Activated CD4-positive, alpha-beta T cell treated with anti-CD3 and anti-CD28 coated beads, Interleukin-2, amount 50 U/mL, for 16 hours (primary cell): ENCODE measurements around the gene HHLA2.
"Not testable (repeated sequence)": the region's sequence is repeated elsewhere in the genome, so short reads cannot be mapped to it uniquely, and the experiment has no call there.

Source experiments
- DNase-seq: peaks from one replicate; pipeline ENCODE4 v3.0.0-alpha.2; 2020

HHLA2 gene, protein sequence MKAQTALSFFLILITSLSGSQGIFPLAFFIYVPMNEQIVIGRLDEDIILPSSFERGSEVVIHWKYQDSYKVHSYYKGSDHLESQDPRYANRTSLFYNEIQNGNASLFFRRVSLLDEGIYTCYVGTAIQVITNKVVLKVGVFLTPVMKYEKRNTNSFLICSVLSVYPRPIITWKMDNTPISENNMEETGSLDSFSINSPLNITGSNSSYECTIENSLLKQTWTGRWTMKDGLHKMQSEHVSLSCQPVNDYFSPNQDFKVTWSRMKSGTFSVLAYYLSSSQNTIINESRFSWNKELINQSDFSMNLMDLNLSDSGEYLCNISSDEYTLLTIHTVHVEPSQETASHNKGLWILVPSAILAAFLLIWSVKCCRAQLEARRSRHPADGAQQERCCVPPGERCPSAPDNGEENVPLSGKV

GRCh38 chr3:108296239-108296638 lies at the start of gene HHLA2:
Gene HHLA2, plus strand, starts transcription at chr3:108296548. Its CDS starts 55,266 bp downstream, at chr3:108351814.
- peak; percentile 89 for DNase-seq

DNA sequence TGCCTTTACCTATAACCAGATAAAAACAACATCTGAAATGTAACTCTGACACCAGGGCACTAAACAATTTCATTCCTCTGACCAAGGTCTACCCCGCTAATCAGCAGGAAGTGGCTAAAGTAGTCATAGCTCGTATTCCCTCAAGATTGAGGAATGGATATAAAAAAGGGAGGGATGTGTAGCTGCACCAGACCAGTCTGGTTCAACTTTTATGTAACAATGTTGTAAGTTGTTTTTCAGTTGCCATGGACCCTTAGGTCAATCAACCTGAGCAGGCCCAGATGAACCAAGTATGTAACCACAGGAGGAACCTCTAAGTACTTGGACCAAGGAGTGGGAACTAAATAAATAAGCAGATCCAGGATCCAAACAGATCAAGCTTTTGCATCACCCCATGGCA lies 45.7 kb upstream of the HHLA2 start:
- no peak for DNase-seq

DNA sequence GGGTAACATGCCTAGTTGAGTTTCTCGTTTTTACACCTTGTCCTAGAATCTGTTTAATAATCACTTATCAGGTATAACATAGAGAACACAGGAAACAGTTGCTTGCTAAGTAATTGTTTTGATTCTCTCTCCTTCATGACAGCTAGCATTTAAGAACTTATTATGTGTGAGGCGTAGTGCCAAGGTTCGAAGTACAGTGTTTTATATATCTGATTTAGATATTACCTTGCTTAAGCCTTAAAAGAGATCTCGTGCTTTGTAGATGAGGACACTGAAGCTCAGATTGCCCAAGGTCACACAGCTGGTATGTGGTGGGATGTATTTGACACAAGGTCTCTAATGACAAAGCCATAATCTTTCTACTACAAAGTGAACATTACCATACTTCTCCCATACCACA lies 45.1 kb upstream of the HHLA2 start:
- no peak for DNase-seq

GRCh38 chr3:108251844-108252243 lies 44.5 kb upstream of the HHLA2 start:
- no peak for DNase-seq

- DNase-seq: no peak
Observed at GRCh38 chr3:108255131-108255530, 41.2 kb upstream of the HHLA2 start.

DNA sequence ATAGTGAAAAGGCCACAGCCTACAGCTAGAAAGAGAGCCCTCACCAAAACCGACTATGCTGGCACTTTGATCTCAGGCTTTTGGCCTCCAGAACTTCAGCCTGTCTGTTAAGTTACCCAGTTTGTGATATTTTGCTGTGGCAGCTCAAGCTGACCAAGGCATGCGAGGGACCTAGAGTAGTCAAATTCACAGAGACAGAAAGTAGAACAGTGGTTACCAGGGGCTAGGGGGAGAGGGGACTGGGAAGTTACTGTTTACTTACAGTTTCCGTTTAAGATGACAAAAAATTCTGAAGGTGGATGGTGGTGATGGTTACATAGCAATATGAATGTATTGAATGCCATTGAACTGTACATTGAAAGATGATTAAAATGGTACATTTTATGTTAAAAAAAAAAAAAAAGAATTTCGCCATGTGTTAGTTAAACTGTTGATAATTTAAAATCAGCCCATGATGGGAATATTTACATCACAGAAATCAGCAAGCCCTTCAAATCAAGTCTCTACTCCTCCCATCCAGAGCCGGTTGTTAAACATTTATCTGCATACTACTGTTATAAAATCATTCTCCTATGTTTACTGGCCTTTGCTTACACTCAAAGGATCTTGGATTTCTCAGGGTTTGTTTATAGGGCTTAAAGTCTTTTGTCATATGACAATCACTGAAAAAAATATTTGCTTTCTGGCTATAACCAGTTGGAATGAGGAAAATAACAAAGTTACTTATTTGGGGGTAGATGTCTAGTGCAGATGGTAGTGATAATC lies 31.6 kb upstream of the HHLA2 start:
- not testable (repeated sequence) for DNase-seq

GRCh38 chr3:108268235-108268634 lies 28.1 kb upstream of the HHLA2 start:
- not testable (repeated sequence) for DNase-seq

DNA sequence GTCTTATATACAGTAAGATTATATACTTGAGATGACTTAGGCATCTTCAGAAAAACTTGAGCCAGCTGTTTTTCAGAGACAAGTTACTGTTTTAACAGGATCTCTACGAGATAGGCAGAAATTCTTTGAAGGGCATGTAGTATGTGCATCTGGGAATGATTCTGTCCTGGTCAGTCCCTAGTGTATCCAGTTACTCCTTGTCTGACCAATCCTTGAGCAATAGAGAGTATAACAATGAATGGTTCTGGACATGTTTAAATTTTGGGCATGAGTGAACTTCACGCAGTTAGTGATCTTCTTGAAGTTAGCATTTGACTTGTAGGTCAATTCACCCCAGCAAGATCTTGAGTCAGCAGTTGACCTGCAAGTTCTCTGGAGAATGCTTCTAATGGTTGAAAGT lies 24.7 kb upstream of the HHLA2 start:
- DNase-seq: no peak

DNA sequence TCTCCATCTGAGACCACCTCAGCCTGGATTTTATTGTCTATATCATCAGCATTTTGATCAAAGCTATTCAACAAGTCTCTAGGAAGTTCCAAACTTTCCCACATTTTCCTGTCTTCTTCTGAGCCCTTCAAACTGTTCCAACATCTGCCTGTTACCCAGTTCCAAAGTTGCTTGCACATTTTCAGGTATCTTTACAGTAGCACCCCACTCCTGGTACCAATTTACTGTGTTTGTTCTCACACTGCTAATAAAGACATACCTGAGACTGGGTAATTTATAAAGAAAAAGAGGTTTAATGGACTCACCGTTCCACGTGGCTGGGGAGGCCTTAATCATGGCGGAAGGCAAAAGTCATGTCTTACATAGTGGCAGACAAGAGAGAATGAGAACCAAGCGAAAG lies 17.3 kb upstream of the HHLA2 start:
- not testable (repeated sequence) for DNase-seq

DNA sequence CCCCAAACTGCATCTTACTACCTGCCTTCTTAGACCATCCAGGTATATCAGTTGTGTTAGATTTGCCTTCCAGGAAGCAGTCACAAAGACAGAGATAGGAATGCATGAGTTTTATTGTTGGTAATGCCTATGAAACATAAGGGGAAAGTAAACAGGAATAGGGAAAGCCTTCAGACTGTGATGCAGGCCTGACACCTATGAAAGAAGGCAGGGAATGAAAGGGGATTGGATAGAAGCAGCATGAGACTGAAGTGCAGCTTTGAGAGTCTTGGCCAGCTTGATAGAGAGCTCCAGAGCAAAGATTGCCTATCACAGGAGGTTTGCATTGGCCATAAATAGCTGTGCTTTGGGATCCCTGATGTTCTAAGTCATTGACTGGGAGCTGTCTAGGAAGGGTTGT lies 15.9 kb upstream of the HHLA2 start:
- no peak for DNase-seq

DNA sequence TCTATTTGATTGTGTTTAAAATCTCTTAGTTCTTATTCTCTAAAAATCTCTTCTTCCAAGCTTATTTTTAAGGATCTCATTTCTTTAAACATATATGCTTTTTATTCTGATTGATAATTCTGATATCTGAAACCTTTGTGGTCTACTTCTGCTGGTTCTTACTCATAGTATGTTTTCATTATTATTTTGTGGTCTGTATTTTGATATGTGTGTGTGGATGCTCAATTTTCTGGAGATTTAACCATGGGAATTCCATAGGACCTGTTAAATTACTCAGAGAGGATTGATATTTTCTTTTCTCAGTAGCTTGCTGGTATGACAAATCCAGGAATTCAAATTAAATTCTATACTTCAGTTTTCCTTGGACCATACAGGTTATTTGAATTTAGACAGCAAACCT lies 14.7 kb upstream of the HHLA2 start:
- DNase-seq: no peak

DNA sequence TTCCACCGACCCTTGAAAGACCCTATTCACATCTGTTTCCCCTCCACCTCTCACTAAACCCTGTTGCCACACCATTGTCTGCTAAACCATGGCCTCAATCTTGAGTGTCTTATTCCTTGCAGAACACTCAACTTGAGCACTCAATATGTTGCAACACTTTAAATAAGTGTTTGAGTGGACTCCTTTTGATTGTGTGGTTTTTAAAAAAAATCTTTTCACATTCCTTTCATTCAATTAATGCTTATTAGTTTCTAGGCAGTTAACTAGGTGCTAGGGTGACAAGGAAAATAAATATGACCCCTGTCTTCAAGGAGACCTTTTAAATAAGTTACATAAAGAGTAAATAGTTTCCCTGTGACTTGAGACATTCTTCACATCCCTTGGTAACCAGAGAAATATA lies 13.3 kb upstream of the HHLA2 start:
- DNase-seq: no peak

DNA sequence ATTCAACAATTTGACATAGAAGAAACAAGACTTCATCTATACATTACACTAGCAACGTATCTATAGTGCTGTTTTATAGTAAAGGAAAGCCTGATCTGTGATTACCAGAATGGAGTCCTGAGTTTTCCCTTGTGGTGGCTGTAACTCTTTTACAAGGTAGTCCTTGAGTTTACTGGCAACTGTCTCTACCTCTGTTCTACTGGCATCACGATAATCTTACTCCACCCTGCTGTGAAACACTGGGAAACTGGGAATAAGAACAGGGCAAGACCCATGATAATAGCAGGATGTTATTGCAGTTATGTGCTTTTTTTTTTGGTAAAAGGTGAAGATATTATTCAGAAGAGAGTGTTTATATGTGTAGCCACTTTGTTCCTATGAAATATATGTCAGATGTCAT lies 12.4 kb upstream of the HHLA2 start:
- no peak for DNase-seq

DNA sequence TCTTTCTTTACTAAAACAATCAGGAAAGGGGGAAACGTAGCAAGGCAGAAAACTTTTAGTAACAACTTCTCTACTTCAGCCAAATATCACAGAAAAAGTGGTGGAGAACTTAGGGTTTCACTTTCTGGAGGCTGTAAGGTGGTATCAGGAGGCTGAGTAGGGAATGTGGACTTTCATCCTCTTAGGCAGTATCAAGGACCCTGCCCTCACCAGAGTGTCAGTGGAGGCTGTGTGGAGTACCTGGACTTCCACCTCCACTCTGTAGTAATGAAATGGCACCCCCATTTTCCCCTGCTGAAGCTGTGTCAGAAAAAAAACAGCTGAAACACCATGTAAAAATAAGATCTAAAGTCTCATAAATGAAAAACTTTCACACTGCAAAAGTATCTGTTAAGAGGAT lies 11.2 kb upstream of the HHLA2 start:
- no peak for DNase-seq

- no peak for DNase-seq
Observed at GRCh38 chr3:108287146-108287545, 9.2 kb upstream of the HHLA2 start.

- DNase-seq: not testable (repeated sequence)
Observed at GRCh38 chr3:108288193-108288592, 8.2 kb upstream of the HHLA2 start.

GRCh38 chr3:108289159-108289558 lies 7.2 kb upstream of the HHLA2 start:
- no peak for DNase-seq

GRCh38 chr3:108292450-108292849 lies 3.9 kb upstream of the HHLA2 start:
- no peak for DNase-seq

GRCh38 chr3:108292905-108293328 lies 3.4 kb upstream of the HHLA2 start:
- peak; percentile 85 for DNase-seq

DNA sequence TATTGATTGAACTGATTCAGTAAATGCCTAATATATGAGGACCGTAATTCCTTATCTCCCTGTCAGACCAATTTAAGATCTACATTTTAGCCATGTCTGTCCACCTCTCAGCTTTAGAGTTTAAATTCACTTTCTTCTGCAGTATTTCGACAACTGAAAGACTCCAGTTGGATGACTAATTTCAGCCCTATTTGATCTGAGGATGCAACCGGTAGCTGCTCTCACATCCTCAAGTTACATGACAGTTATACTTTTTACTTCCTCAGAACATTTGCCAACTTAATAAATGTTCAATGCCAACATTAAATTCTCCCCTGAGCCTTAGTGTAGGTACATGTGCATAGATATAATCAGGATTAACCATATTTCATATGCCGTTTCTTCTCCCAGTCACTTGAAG lies 2.5 kb upstream of the HHLA2 start:
- DNase-seq: peak; percentile 81

DNA sequence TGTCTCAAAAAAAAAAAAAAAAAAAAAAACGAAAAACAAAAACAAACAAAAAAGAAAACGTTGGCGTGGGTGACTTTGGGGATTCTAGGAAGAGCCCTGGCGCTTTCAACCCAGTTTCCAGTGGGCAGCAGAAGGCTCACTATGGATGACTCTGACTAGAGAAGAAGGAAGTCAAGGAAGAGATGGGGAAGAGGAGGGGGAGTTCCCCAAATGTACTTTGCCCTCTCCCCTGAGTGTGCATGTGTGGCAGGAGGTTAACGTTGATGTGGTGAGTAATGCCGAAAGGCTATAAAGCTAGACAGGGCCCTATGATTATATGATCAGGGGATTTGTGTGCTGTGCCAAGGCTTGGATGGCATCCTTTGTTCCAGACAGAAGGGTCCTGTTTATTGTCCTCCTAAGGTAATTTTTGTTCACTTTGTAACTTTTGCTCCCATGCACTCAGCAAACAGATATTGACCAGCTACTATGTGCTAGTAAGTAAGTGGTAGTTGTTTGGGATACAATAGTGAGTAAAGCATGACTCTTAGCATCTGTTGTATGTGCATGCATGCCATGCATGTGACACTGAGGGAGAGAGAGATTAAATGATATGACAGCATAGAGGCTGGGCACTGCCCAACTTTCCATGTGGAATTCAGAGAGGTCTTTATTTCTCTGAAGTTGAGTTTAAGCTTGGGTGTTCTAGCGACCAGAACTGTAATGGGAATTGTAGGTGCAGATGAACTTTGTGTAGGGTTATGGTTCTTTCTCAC lies 750 bp upstream of the HHLA2 start:
- peak; percentile 32 for DNase-seq

- no peak for DNase-seq
Observed at GRCh38 chr3:108297647-108298046, 1.3 kb downstream of the HHLA2 start.

DNA sequence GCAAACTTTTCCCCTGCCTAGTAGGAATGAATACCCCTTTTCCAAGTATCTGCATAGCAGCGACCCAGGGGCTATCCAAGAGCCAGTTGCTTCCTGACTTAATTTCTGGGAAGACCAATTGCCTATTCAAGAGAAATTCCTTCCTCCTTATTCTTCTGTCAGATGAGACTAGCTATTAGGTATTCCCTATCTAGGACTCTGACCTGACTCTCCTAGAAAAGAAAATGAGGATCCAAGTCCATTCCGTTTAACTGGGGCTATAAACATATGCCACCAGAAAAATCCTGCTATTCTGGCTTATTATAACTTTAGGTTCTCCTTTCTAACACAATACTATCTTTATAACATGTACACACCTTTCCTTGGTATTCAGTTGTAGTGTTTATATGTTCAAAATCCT lies 1.7 kb downstream of the HHLA2 start:
- no peak for DNase-seq
